ENCODE data around the gene KCNN4. TPM values are rescaled to one million over a fixed set of nuclear protein-coding genes. Genes with fewer than 3 reads are reported as not detected.

The KCNN4 gene
- total and polyA plus RNA-seq, 7 donors = 0.71 to 48.7 (median 3.3) TPM

- H3K4me3 ChIP-seq = no peak overlapping the region
- H3K9me3 ChIP-seq = no peaks in the 10 kb centered on the region
- no peaks in the 10 kb centered on the region for H3K4me1 ChIP-seq
- H3K27me3 ChIP-seq = no peaks in the 10 kb centered on the region
- TF ChIP-seq POLR2A (IDR thresholded peaks at IDR 0.05) = no peak
- intact Hi-C loops (cut with DNase I) = no loop called here
- WGBS, 2 donors = 87 to 90% methylated on average over 5 of the region's 5 CpGs
- H3K27ac ChIP-seq = no peak overlapping the region
- no peak for DNase-seq
- peaks cover 20 to 60% (median 37%) of the 10 kb centered on the region in 4 donors for H3K36me3 ChIP-seq
Measured at GRCh38 chr19:43729919-43730318, 50.9 kb downstream of the KCNN4 start.

- no peak overlapping the region for H3K4me3 ChIP-seq
- no peaks in the 10 kb centered on the region for H3K9me3 ChIP-seq
- no peaks in the 10 kb centered on the region for H3K27me3 ChIP-seq
- 79 to 82% methylated on average over 4 of the region's 4 CpGs for WGBS, 2 donors
- no peak overlapping the region for H3K27ac ChIP-seq
- TF ChIP-seq POLR2AphosphoS5 (IDR thresholded peaks at IDR 0.05) (no peak), EP300 (IDR thresholded peaks at IDR 0.05) (no peak), CTCF (IDR thresholded peaks at IDR 0.05) (no peak), POLR2A (IDR thresholded peaks at IDR 0.05) (no peak)
- intact Hi-C loops (cut with DNase I) = no loop called here
- H3K36me3 ChIP-seq = peaks cover 15 to 41% (median 22%) of the 10 kb centered on the region in 4 donors
- no peak for DNase-seq
- H3K4me1 ChIP-seq = no peaks in the 10 kb centered on the region
Measured at GRCh38 chr19:43727593-43727853, 53.2 kb downstream of the KCNN4 start.

GRCh38 chr19:43726736-43727592 lies 53.8 kb downstream of the KCNN4 start:
- 73 to 75% methylated on average over 15 of the region's 15 CpGs for WGBS, 2 donors
- H3K27me3 ChIP-seq = no peaks in the 10 kb centered on the region
- intact Hi-C loops (cut with DNase I) = no loop called here
- no peaks in the 10 kb centered on the region for H3K9me3 ChIP-seq
- no peak overlapping the region for H3K27ac ChIP-seq
- H3K36me3 ChIP-seq = peaks cover 11 to 35% (median 18%) of the 10 kb centered on the region in 4 donors
- no peak for DNase-seq
- H3K4me3 ChIP-seq = no peak overlapping the region
- no peaks in the 10 kb centered on the region for H3K4me1 ChIP-seq
- no peak for TF ChIP-seq CTCF (IDR thresholded peaks at IDR 0.05)
- no peak for TF ChIP-seq POLR2A (IDR thresholded peaks at IDR 0.05)
- no peak for TF ChIP-seq EP300 (IDR thresholded peaks at IDR 0.05)
- no peak for TF ChIP-seq POLR2AphosphoS5 (IDR thresholded peaks at IDR 0.05)

GRCh38 chr19:43725468-43725867 lies 55.3 kb downstream of the KCNN4 start:
- Histone ChIP-seq H3K27me3 (no peaks in the 10 kb centered on the region), H3K4me1 (no peaks in the 10 kb centered on the region), H3K9me3 (no peaks in the 10 kb centered on the region), H3K4me3 (no peak overlapping the region), H3K27ac (no peak overlapping the region), H3K36me3 (peaks cover 0 to 21% (median 9%) of the 10 kb centered on the region in 4 donors)
- intact Hi-C loops (cut with DNase I) = no loop called here
- TF ChIP-seq EP300 (IDR thresholded peaks at IDR 0.05) (no peak), POLR2AphosphoS5 (IDR thresholded peaks at IDR 0.05) (no peak), POLR2A (IDR thresholded peaks at IDR 0.05) (no peak), CTCF (IDR thresholded peaks at IDR 0.05) (no peak)
- DNase-seq = no peak
- 47% methylated on average over 7 of the region's 7 CpGs for WGBS, 2 donors

- Histone ChIP-seq H3K36me3 (peaks cover 0 to 16% (median 8%) of the 10 kb centered on the region in 4 donors), H3K4me3 (no peak overlapping the region), H3K9me3 (no peaks in the 10 kb centered on the region), H3K27me3 (no peaks in the 10 kb centered on the region), H3K27ac (no peak overlapping the region), H3K4me1 (no peaks in the 10 kb centered on the region)
- 76 to 78% methylated on average over 8 of the region's 8 CpGs for WGBS, 2 donors
- intact Hi-C loops (cut with DNase I) = no loop called here
- no peak for DNase-seq
- no peak for TF ChIP-seq POLR2A (IDR thresholded peaks at IDR 0.05)
- TF ChIP-seq EP300 (IDR thresholded peaks at IDR 0.05) = no peak
- no peak for TF ChIP-seq CTCF (IDR thresholded peaks at IDR 0.05)
Measured at GRCh38 chr19:43724896-43725295, 55.9 kb downstream of the KCNN4 start.

All from sigmoid colon (tissue), 7 donors.